GM12878 (cell line): ENCODE results near the gene TRAPPC12. TPM values are rescaled to one million over a fixed set of nuclear protein-coding genes. Genes with fewer than 3 reads are reported as not detected.
A peak's percentile ranks its signal among the peaks of the same experiment; 100 is the strongest.

Experiments
- CBX5 ChIP-seq: sonication (generic); IDR thresholded peaks from 2 replicates; pipeline ENCODE4 v1.6.1; 2016; ENCODE audit warnings: low read depth, moderate library complexity, mild to moderate bottlenecking, inconsistent platforms
- CREM ChIP-seq: IDR thresholded peaks from 2 replicates; pipeline ENCODE4 v1.6.1; 2014; ENCODE audit warnings: antibody characterized with exemption, low read depth
- POLR2AphosphoS5 ChIP-seq: IDR thresholded peaks from 2 replicates; pipeline ENCODE4 v1.6.1; 2011; ENCODE audit warnings: mild to moderate bottlenecking, low read length, inconsistent platforms
- RB1 ChIP-seq: fragments of 450-650 bp; formaldehyde crosslinking; IDR thresholded peaks from 2 replicates; pipeline ENCODE4 v1.6.1; 2017; ENCODE audit warnings: mild to moderate bottlenecking, borderline replicate concordance
- SREBF1 ChIP-seq: IDR thresholded peaks from 2 replicates; pipeline ENCODE4 v1.6.1; 2012; ENCODE audit warnings: mild to moderate bottlenecking, low read length
- ZNF207 ChIP-seq: fragments of 450-650 bp; IDR thresholded peaks from 2 replicates; pipeline ENCODE4 v1.6.1; 2014; ENCODE audit warnings: antibody characterized with exemption, mild to moderate bottlenecking, borderline replicate concordance
- ZSCAN29 ChIP-seq: fragments of 450-650 bp; IDR thresholded peaks from 2 replicates; pipeline ENCODE4 v1.6.1; 2017; ENCODE audit warnings: mild to moderate bottlenecking, moderate library complexity
- polyA plus RNA-seq, 11 experiments: library from polyadenylated mRNA; depleted of rRNA in 4 of 11; unstranded in 6 of 11; stranded (reverse) in 5 of 11; fragments of >200 nt; fragmentation: Nextera tagmentation in 4 of 11; fragmentation: Illumina TruSeq in 1 of 11; extraction: Ambion mirVana in 4 of 11; extraction: Trizol in 1 of 11; gene quantifications; 1 replicate in 1 of 11; 2 replicates in 10 of 11; pipeline versions ENCODE4 v1.2.1 to v1.2.3, GENCODE V29; 2011 to 2016; ENCODE audit warnings: inconsistent platforms in 2 of 11, missing spikeins in 2 of 11, low read depth in 1 of 11
- total RNA-seq, 4 experiments: library from RNA; depleted of rRNA in 3 of 4; stranded (reverse); fragments of >200 nt in 3 of 4; fragmentation: Illumina TruSeq in 1 of 4; extraction: Trizol in 1 of 4; gene quantifications; 2 replicates each; pipeline versions ENCODE4 v1.2.1 to v1.2.3, GENCODE V29; 2013 to 2021
- TF ChIP-seq, protein P1 (sequence below): IDR thresholded peaks from 2 replicates; pipeline ENCODE4 v1.6.1; 2011; ENCODE audit warnings: mild to moderate bottlenecking, low read depth, low read length, moderate library complexity; ENCODE audit not compliant: insufficient replicate concordance
- TF ChIP-seq, protein P2 (sequence below): fragments of 450-650 bp; IDR thresholded peaks from 2 replicates; pipeline ENCODE4 v1.6.1; 2017; ENCODE audit warnings: mild to moderate bottlenecking, moderate library complexity
- TF ChIP-seq, protein P3 (sequence below): fragments of 450-650 bp; formaldehyde crosslinking; IDR thresholded peaks from 2 replicates; pipeline ENCODE4 v1.4.0; 2022; ENCODE audit warnings: mild to moderate bottlenecking, moderate library complexity
- TF ChIP-seq, protein P4 (sequence below): fragments of 450-650 bp; IDR thresholded peaks from 2 replicates; pipeline ENCODE4 v1.6.1; 2016; ENCODE audit warnings: mild to moderate bottlenecking, moderate library complexity, borderline replicate concordance
- TF ChIP-seq, protein P5 (sequence below): IDR thresholded peaks from 2 replicates; pipeline ENCODE4 v1.6.1; 2011; ENCODE audit warnings: low read depth, low read length, improper control_type of control experiment, borderline replicate concordance

TRAPPC12 gene
- total and polyA plus RNA-seq, 10 of the 15 experiments (the other 5 are each of a cell fraction or from before 2014, with no cell fraction given) = 8.6 to 77.1 (median 37.4) TPM

DNA sequence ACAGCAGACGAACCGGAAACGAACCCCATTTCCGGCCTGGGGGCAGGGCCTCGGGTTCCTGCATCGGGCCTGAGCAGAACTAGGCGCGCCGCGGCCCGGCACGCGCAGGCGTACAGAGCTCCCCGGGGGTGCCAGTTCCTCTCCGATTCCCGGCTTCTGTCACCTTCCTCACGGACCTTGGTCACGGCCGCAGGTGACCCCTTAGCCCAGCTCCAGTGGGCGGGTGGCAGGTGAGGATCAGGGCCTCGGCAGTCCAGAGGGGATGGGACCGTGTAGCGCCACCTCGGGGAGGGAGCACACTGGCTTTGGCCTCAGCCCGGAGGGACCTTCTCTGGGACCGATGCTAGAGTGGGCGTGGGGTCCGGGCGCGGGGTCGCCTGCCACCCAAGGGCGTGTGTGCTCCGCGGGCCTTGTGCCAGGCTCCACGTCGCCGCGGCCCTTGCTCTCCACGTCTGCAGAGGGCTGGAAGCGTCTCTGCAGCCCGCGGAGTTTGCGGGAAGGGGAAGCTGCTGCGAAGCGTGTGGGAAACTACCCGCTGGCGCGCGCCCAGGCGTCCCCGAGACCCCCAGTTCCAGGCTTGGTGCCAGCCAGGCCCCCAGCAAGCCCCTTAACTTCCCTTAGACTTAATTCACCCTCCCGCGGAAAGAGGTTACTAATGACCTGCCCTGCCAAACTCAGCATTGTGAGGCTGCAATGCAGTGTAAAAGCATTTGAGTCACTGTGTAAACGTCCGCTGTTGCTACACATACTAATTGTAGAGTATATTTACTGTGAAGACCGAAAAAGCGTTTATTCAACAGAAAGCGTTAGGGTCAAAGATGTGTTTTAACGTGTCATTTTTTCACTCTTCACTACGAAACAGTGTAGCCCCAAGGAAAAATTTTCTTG lies at the start of gene TRAPPC12 (continued):
- TF ChIP-seq, protein P1, sequence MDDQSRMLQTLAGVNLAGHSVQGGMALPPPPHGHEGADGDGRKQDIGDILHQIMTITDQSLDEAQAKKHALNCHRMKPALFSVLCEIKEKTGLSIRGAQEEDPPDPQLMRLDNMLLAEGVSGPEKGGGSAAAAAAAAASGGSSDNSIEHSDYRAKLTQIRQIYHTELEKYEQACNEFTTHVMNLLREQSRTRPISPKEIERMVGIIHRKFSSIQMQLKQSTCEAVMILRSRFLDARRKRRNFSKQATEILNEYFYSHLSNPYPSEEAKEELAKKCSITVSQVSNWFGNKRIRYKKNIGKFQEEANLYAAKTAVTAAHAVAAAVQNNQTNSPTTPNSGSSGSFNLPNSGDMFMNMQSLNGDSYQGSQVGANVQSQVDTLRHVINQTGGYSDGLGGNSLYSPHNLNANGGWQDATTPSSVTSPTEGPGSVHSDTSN = no peak
- TF ChIP-seq, protein P2, sequence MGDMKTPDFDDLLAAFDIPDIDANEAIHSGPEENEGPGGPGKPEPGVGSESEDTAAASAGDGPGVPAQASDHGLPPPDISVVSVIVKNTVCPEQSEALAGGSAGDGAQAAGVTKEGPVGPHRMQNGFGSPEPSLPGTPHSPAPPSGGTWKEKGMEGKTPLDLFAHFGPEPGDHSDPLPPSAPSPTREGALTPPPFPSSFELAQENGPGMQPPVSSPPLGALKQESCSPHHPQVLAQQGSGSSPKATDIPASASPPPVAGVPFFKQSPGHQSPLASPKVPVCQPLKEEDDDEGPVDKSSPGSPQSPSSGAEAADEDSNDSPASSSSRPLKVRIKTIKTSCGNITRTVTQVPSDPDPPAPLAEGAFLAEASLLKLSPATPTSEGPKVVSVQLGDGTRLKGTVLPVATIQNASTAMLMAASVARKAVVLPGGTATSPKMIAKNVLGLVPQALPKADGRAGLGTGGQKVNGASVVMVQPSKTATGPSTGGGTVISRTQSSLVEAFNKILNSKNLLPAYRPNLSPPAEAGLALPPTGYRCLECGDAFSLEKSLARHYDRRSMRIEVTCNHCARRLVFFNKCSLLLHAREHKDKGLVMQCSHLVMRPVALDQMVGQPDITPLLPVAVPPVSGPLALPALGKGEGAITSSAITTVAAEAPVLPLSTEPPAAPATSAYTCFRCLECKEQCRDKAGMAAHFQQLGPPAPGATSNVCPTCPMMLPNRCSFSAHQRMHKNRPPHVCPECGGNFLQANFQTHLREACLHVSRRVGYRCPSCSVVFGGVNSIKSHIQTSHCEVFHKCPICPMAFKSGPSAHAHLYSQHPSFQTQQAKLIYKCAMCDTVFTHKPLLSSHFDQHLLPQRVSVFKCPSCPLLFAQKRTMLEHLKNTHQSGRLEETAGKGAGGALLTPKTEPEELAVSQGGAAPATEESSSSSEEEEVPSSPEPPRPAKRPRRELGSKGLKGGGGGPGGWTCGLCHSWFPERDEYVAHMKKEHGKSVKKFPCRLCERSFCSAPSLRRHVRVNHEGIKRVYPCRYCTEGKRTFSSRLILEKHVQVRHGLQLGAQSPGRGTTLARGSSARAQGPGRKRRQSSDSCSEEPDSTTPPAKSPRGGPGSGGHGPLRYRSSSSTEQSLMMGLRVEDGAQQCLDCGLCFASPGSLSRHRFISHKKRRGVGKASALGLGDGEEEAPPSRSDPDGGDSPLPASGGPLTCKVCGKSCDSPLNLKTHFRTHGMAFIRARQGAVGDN = peak; percentile 93
- TF ChIP-seq, protein P3, sequence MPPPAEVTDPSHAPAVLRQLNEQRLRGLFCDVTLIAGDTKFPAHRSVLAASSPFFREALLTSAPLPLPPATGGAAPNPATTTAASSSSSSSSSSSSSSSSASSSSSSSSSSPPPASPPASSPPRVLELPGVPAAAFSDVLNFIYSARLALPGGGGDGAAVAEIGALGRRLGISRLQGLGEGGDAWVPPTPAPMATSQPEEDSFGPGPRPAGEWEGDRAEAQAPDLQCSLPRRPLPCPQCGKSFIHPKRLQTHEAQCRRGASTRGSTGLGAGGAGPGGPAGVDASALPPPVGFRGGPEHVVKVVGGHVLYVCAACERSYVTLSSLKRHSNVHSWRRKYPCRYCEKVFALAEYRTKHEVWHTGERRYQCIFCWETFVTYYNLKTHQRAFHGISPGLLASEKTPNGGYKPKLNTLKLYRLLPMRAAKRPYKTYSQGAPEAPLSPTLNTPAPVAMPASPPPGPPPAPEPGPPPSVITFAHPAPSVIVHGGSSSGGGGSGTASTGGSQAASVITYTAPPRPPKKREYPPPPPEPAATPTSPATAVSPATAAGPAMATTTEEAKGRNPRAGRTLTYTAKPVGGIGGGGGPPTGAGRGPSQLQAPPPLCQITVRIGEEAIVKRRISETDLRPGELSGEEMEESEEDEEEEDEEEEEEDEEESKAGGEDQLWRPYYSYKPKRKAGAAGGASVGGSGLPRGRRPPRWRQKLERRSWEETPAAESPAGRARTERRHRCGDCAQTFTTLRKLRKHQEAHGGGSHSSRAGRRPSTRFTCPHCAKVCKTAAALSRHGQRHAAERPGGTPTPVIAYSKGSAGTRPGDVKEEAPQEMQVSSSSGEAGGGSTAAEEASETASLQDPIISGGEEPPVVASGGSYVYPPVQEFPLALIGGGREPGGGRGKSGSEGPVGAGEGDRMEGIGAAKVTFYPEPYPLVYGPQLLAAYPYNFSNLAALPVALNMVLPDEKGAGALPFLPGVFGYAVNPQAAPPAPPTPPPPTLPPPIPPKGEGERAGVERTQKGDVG (CRISPR knock-in tag) = no peak
- TF ChIP-seq ZSCAN29 (no peak), SREBF1 (no peak), CBX5 (peak; percentile 28; the same call in 1 of the 2 replicates), RB1 (0 out of 2 replicates have a peak, but pooled peaks have one; percentile 39), ZNF207 (peak; percentile 44; the same call in 1 of the 2 replicates), CREM (peak; percentile 63), POLR2AphosphoS5 (peak; percentile 92)
- TF ChIP-seq, protein P4, sequence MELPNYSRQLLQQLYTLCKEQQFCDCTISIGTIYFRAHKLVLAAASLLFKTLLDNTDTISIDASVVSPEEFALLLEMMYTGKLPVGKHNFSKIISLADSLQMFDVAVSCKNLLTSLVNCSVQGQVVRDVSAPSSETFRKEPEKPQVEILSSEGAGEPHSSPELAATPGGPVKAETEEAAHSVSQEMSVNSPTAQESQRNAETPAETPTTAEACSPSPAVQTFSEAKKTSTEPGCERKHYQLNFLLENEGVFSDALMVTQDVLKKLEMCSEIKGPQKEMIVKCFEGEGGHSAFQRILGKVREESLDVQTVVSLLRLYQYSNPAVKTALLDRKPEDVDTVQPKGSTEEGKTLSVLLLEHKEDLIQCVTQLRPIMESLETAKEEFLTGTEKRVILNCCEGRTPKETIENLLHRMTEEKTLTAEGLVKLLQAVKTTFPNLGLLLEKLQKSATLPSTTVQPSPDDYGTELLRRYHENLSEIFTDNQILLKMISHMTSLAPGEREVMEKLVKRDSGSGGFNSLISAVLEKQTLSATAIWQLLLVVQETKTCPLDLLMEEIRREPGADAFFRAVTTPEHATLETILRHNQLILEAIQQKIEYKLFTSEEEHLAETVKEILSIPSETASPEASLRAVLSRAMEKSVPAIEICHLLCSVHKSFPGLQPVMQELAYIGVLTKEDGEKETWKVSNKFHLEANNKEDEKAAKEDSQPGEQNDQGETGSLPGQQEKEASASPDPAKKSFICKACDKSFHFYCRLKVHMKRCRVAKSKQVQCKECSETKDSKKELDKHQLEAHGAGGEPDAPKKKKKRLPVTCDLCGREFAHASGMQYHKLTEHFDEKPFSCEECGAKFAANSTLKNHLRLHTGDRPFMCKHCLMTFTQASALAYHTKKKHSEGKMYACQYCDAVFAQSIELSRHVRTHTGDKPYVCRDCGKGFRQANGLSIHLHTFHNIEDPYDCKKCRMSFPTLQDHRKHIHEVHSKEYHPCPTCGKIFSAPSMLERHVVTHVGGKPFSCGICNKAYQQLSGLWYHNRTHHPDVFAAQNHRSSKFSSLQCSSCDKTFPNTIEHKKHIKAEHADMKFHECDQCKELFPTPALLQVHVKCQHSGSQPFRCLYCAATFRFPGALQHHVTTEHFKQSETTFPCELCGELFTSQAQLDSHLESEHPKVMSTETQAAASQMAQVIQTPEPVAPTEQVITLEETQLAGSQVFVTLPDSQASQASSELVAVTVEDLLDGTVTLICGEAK = peak; percentile 94
- TF ChIP-seq, protein P5, sequence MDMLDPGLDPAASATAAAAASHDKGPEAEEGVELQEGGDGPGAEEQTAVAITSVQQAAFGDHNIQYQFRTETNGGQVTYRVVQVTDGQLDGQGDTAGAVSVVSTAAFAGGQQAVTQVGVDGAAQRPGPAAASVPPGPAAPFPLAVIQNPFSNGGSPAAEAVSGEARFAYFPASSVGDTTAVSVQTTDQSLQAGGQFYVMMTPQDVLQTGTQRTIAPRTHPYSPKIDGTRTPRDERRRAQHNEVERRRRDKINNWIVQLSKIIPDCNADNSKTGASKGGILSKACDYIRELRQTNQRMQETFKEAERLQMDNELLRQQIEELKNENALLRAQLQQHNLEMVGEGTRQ = no peak
